ENCODE measurements around the gene HELT. TPM values are rescaled to one million over a fixed set of nuclear protein-coding genes. Genes with fewer than 3 reads are reported as not detected.
"Not testable (repeated sequence)": the region's sequence is repeated elsewhere in the genome, so short reads cannot be mapped to it uniquely, and the experiment has no call there.

HELT gene
- total RNA-seq, 1 donor from 2014 or later, result not detected

- Histone ChIP-seq H3K4me1 (peaks cover 7% of the 10 kb centered on the region), H3K36me3 (no peaks in the 10 kb centered on the region), H3K27me3 (no peaks in the 10 kb centered on the region), H3K4me3 (no peak overlapping the region), H3K9me3 (no peaks in the 10 kb centered on the region), H3K27ac (no peak overlapping the region)
- intact Hi-C loops (cut with DNase I), result no loop called here
- DNase-seq (ENCODE audit: extremely low spot score in 2 of 2), result no peak
- TF ChIP-seq POLR2AphosphoS5 (IDR thresholded peaks at IDR 0.05; ENCODE audit: insufficient read depth in 1 of 2, low read depth in 1 of 2) (no peak), POLR2A (IDR thresholded peaks at IDR 0.05) (no peak), CTCF (IDR thresholded peaks at IDR 0.05) (no peak)
These were observed 22.2 kb downstream of the HELT start for GRCh38 chr4:185040523-185040922.

GRCh38 chr4:185050286-185050685 lies 32.0 kb downstream of the HELT start:
- H3K4me1 ChIP-seq; H3K27ac ChIP-seq; intact Hi-C loops (cut with DNase I); H3K36me3 ChIP-seq; H3K27me3 ChIP-seq; DNase-seq (ENCODE audit: extremely low spot score in 2 of 2); H3K9me3 ChIP-seq; H3K4me3 ChIP-seq: not testable (repeated sequence)

- H3K27ac ChIP-seq; H3K9me3 ChIP-seq; H3K4me3 ChIP-seq; H3K27me3 ChIP-seq; DNase-seq (ENCODE audit: extremely low spot score in 2 of 2); intact Hi-C loops (cut with DNase I); H3K36me3 ChIP-seq; H3K4me1 ChIP-seq: not testable (repeated sequence)
These were observed 33.0 kb downstream of the HELT start for GRCh38 chr4:185051283-185051682.

GRCh38 chr4:185053746-185054145 lies 35.5 kb downstream of the HELT start:
- H3K27ac ChIP-seq, result no peak overlapping the region
- DNase-seq (ENCODE audit: extremely low spot score in 2 of 2), result no peak
- no peaks in the 10 kb centered on the region for H3K27me3 ChIP-seq
- intact Hi-C loops (cut with DNase I), result no loop called here
- H3K4me3 ChIP-seq, result no peak overlapping the region
- no peak for TF ChIP-seq POLR2AphosphoS5 (IDR thresholded peaks at IDR 0.05; ENCODE audit: insufficient read depth in 1 of 2, low read depth in 1 of 2)
- TF ChIP-seq POLR2A (IDR thresholded peaks at IDR 0.05), result no peak
- no peak for TF ChIP-seq CTCF (IDR thresholded peaks at IDR 0.05)
- H3K4me1 ChIP-seq, result no peaks in the 10 kb centered on the region
- no peaks in the 10 kb centered on the region for H3K36me3 ChIP-seq
- H3K9me3 ChIP-seq, result no peaks in the 10 kb centered on the region

- H3K27ac ChIP-seq, result no peak overlapping the region
- intact Hi-C loops (cut with DNase I), result no loop called here
These were observed 36.0 kb downstream of the HELT start for GRCh38 chr4:185054272-185054671.

GRCh38 chr4:185054886-185055285 lies 36.6 kb downstream of the HELT start:
- Histone ChIP-seq H3K27ac (no peak overlapping the region), H3K36me3 (no peaks in the 10 kb centered on the region), H3K9me3 (no peaks in the 10 kb centered on the region), H3K4me1 (no peaks in the 10 kb centered on the region), H3K27me3 (no peaks in the 10 kb centered on the region), H3K4me3 (no peak overlapping the region)
- no peak for TF ChIP-seq POLR2AphosphoS5 (IDR thresholded peaks at IDR 0.05; ENCODE audit: insufficient read depth in 1 of 2, low read depth in 1 of 2)
- TF ChIP-seq POLR2A (IDR thresholded peaks at IDR 0.05), result no peak
- TF ChIP-seq CTCF (IDR thresholded peaks at IDR 0.05), result no peak
- intact Hi-C loops (cut with DNase I), result no loop called here
- DNase-seq (ENCODE audit: extremely low spot score in 2 of 2), result no peak

More at GRCh38 chr4:185054272-185054671, 36.0 kb downstream of the HELT start:
- Histone ChIP-seq H3K9me3 (no peaks in the 10 kb centered on the region), H3K4me1 (no peaks in the 10 kb centered on the region), H3K36me3 (no peaks in the 10 kb centered on the region), H3K27me3 (no peaks in the 10 kb centered on the region), H3K4me3 (no peak overlapping the region)
- TF ChIP-seq CTCF (IDR thresholded peaks at IDR 0.05) (no peak), POLR2AphosphoS5 (IDR thresholded peaks at IDR 0.05; ENCODE audit: insufficient read depth in 1 of 2, low read depth in 1 of 2) (no peak), POLR2A (IDR thresholded peaks at IDR 0.05) (no peak)
- no peak for DNase-seq (ENCODE audit: extremely low spot score in 2 of 2)

All from vagina (tissue), 2 donors.